K562 (cell line): Measurements from ENCODE around the gene ZNF652. TPM values are rescaled to one million over a fixed set of nuclear protein-coding genes. Genes with fewer than 3 reads are reported as not detected.

Experiments used
- ATAC-seq: fragments of 200-7000 bp; cut with Tn5 transposase; 3 replicates; pipeline ENCODE4 v1.9.1; 2020; ENCODE audit warnings: moderate library complexity
- BruUV-seq: library from RNA; stranded (reverse); fragments of 400-500 nt; replicated peaks from 2 replicates; lab custom pipeline; 2021; lab: Mats Ljungman, UMichigan
- CTCF ChIA-PET: fragments of 300-600 bp; formaldehyde crosslinking; extraction: SDS; loops from one replicate; lab custom pipeline; 2021; ENCODE audit warnings: low intra/inter-chr PET ratio; lab: Yijun Ruan, JAX
- POLR2A ChIA-PET: fragments of 300-600, 350-650 bp; sonication (Branson Sonifier 250); formaldehyde crosslinking; extraction: SDS; loops from one replicate; lab custom pipeline; 2021; ENCODE audit warnings: antibody characterized with exemption, inconsistent platforms; lab: Yijun Ruan, JAX
- DNase-seq, 4 experiments: peaks; one replicate each; pipeline versions ENCODE4 v3.0.0 to v3.0.0-alpha.2; 2011 to 2018; ENCODE audit warnings: low spot score in 3 of 4, mixed read lengths in 3 of 4; ENCODE audit errors: extremely low read depth in 1 of 4
- FAIRE-seq: peaks from 2 replicates; lab custom pipeline; 2011; peaks lifted over from hg19 to GRCh38; lab: Jason Lieb, UNC
- H2AFZ ChIP-seq: 2 replicates; pipeline ENCODE4 v1.6.0; 2011; ENCODE audit warnings: low read depth, low read length, control low read depth, inconsistent platforms
- H3K27ac ChIP-seq: fragments of 200-600 bp; 3 replicates; pipeline ENCODE4 v1.8.0; 2011; ENCODE audit warnings: low read depth, mild to moderate bottlenecking, control low read depth, inconsistent platforms, low read length, moderate library complexity, mixed read lengths; ENCODE audit errors: extremely low read depth
- H3K27me3 ChIP-seq, 2 experiments: fragments of 300-600 bp in 1 of 2; 2 replicates in 1 of 2; 3 replicates in 1 of 2; pipeline versions ENCODE4 v1.6.0 to v1.8.0; 2011; ENCODE audit warnings: inconsistent platforms in 2 of 2, low read length in 2 of 2, mild to moderate bottlenecking in 1 of 2, mixed read lengths in 1 of 2, moderate library complexity in 1 of 2; ENCODE audit not compliant: control insufficient read depth in 2 of 2, insufficient read depth in 2 of 2
- H3K36me3 ChIP-seq: fragments of 300-600 bp; 3 replicates; pipeline ENCODE4 v1.8.0; 2011; ENCODE audit warnings: mild to moderate bottlenecking, low read length, inconsistent platforms; ENCODE audit not compliant: control insufficient read depth, insufficient read depth
- H3K4me1 ChIP-seq, 2 experiments: fragments of 200-600 bp in 1 of 2; replicated peaks in 1 of 2; 2 replicates in 1 of 2; 3 replicates in 1 of 2; pipeline versions ENCODE4 v1.5.1 to v1.8.0; 2011; ENCODE audit warnings: inconsistent platforms in 2 of 2, low read length in 2 of 2, mild to moderate bottlenecking in 1 of 2, mixed read lengths in 1 of 2, moderate library complexity in 1 of 2; ENCODE audit not compliant: control insufficient read depth in 2 of 2, insufficient read depth in 2 of 2
- H3K4me2 ChIP-seq: 2 replicates; pipeline ENCODE4 v1.6.1; 2011; ENCODE audit warnings: low read length, control low read depth, inconsistent platforms, mixed read lengths; ENCODE audit not compliant: insufficient read depth
- H3K4me3 ChIP-seq: fragments of 200-600 bp; sonication (generic), shearing (Covaris generic); 2 replicates; pipeline ENCODE4 v1.5.1; 2016; ENCODE audit warnings: control low read depth, inconsistent platforms
- H3K79me2 ChIP-seq: fragments of 200-600 bp; 3 replicates; pipeline ENCODE4 v1.8.0; 2011; ENCODE audit warnings: low read length, inconsistent platforms; ENCODE audit not compliant: control insufficient read depth, insufficient read depth
- H3K9ac ChIP-seq, 2 experiments: 2 replicates each; pipeline versions ENCODE4 v1.6.0 to v1.6.1; 2011; ENCODE audit warnings: low read depth in 2 of 2, low read length in 2 of 2, control low read depth in 1 of 2, inconsistent platforms in 1 of 2, mild to moderate bottlenecking in 1 of 2, mixed read lengths in 1 of 2; ENCODE audit not compliant: insufficient read depth in 1 of 2
- H3K9me1 ChIP-seq: one replicate; pipeline ENCODE4 v1.6.0; 2011; ENCODE audit warnings: inconsistent platforms, mild to moderate bottlenecking, low read length, moderate library complexity; ENCODE audit not compliant: control insufficient read depth, insufficient read depth
- H3K9me3 ChIP-seq: replicated peaks from 2 replicates; pipeline ENCODE4 v1.5.1; 2011; ENCODE audit warnings: low read depth, low read length, inconsistent platforms; ENCODE audit not compliant: control insufficient read depth, insufficient read depth
- H4K20me1 ChIP-seq: replicated peaks from 2 replicates; pipeline ENCODE4 v1.6.1; 2011; ENCODE audit warnings: low read length, inconsistent platforms, mixed read lengths; ENCODE audit not compliant: control insufficient read depth, insufficient read depth
- CCNT2 ChIP-seq: IDR thresholded peaks from 2 replicates; pipeline ENCODE4 v1.6.1; 2011; ENCODE audit warnings: borderline replicate concordance, low read depth, mild to moderate bottlenecking, moderate library complexity, mixed read lengths, low read length; ENCODE audit not compliant: insufficient read length; ENCODE audit errors: extremely low read depth
- KAT7 ChIP-seq: sonication (generic); formaldehyde crosslinking; IDR thresholded peaks from 2 replicates; pipeline ENCODE4 v1.8.0; 2022; ENCODE audit warnings: missing genetic modification reagents, mild to moderate bottlenecking, borderline replicate concordance
- SAFB ChIP-seq: fragments of 200-400 bp; formaldehyde crosslinking; IDR thresholded peaks from 2 replicates; pipeline ENCODE4 v1.6.1; 2017; ENCODE audit warnings: low read depth, low read length, borderline replicate concordance
- SAFB2 ChIP-seq: fragments of 200-400 bp; formaldehyde crosslinking; IDR thresholded peaks from 2 replicates; pipeline ENCODE4 v1.6.1; 2018; ENCODE audit warnings: borderline replicate concordance, low read length, low read depth, moderate library complexity; ENCODE audit not compliant: severe bottlenecking
- WGBS: fragments of 100-300 bp; shearing (Covaris generic); methylation state at CpG from one replicate; pipeline ENCODE4 v1.1.6; 2016; ENCODE audit warnings: low coverage, mixed read lengths; ENCODE audit not compliant: insufficient coverage; ENCODE audit errors: missing lambda C conversion rate; 5-methylcytosine and 5-hydroxymethylcytosine counted together
- in situ Hi-C: fragments of 300-500 bp; cut with MboI; formaldehyde crosslinking; loops from 4 replicates; pipeline ENCODE4 v1.15.0; 2018; ENCODE audit warnings: inconsistent platforms, mixed read lengths
- intact Hi-C: fragments of 100-400 bp; cut with micrococcal nuclease; formaldehyde crosslinking; loops from 2 replicates; pipeline ENCODE4 v1.14.2; 2022
- polyA plus RNA-seq, 8 experiments: library from polyadenylated mRNA; depleted of rRNA in 4 of 8; stranded (reverse) in 5 of 8; unstranded in 3 of 8; fragments of >200 nt; fragmentation: Nextera tagmentation in 2 of 8; fragmentation: Illumina TruSeq in 1 of 8; extraction: Ambion mirVana in 2 of 8; extraction: Trizol in 1 of 8; gene quantifications; 2 replicates each; pipeline versions ENCODE4 v1.2.1 to v1.2.3, GENCODE V29; 2011 to 2014; ENCODE audit warnings: inconsistent platforms in 1 of 8, missing spikeins in 1 of 8
- total RNA-seq, 7 experiments: library from RNA; depleted of rRNA in 6 of 7; stranded (reverse); fragments of >200 nt in 6 of 7; fragmentation: Illumina TruSeq in 2 of 7; extraction: Trizol in 2 of 7; gene quantifications; 2 replicates each; pipeline versions ENCODE4 v1.2.1 to v1.2.3, GENCODE V29; 2011 to 2021; ENCODE audit warnings: low replicate concordance in 1 of 7

Gene ZNF652
- total and polyA plus RNA-seq, 9 of the 15 experiments (the other 6 are each of a cell fraction or from before 2014, with no cell fraction given), result 5.1 to 15.5 (median 7.8) TPM

DNA sequence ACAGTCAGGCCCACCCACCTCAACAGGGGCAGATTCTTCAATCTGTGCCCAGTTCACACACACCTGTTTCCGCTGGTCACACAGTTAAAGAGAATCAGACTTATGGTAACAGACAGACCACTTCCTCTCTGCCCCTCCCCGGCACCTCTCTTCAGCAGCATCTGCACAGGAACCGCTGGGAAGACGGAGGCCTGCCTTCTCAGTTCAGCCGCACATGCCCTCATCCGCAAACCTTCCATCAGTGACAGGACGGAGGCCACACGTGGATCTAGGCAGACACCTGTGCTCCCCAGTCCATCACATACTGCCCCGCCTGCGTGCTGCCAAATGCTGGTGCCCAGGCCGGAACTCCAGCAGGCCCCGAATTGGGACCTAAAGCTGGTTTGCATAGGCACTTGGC lies 42.3 kb upstream of the ZNF652 start:
- ATAC-seq (no peak), DNase-seq (no peak), FAIRE-seq (no peak)
- no peak for TF ChIP-seq SAFB2
- TF ChIP-seq KAT7 (CRISPR knock-in tag), result no peak
- no peak for TF ChIP-seq CCNT2
- no peak for TF ChIP-seq SAFB
- no peaks in the 10 kb centered on the region for H3K27me3 ChIP-seq
- BruUV-seq, result TSS peak; percentile 17
- H3K9ac ChIP-seq, result no peak overlapping the region
- no peak overlapping the region for H2AFZ ChIP-seq
- no peak overlapping the region for H3K4me2 ChIP-seq
- H3K9me1 ChIP-seq, result no peaks in the 10 kb centered on the region
- H4K20me1 ChIP-seq, result 0 out of 2 replicates have a peak, but pooled peaks cover 4% of the 10 kb centered on the region
- no peak overlapping the region for H3K27ac ChIP-seq
- in situ Hi-C loops (no loop called here), intact Hi-C loops (no loop called here)
- no peaks in the 10 kb centered on the region for H3K79me2 ChIP-seq
- H3K36me3 ChIP-seq, result peaks cover 69% of the 10 kb centered on the region
- H3K9me3 ChIP-seq, result no peaks in the 10 kb centered on the region
- H3K4me3 ChIP-seq, result no peak overlapping the region
- ChIA-PET CTCF (no interaction called here), POLR2A (no interaction called here)
- no peaks in the 10 kb centered on the region; a peak in 1 of 5 replicates for H3K4me1 ChIP-seq
- WGBS, result 95% methylated on average over 12 of the region's 12 CpGs
